ENCODE measurements around the gene GIPC3. TPM values are rescaled to one million over a fixed set of nuclear protein-coding genes. Genes with fewer than 3 reads are reported as not detected.

GIPC3 gene
- polyA plus RNA-seq, 2 of the 4 experiments (the other 2 are of a cell fraction) = 0.05 to 0.12 TPM

GRCh38 chr19:3536429-3537100 lies 48.7 kb upstream of the GIPC3 start:
- Histone ChIP-seq H3K4me3 (no peak overlapping the region), H3K9me3 (no peaks in the 10 kb centered on the region), H3K4me2 (no peak overlapping the region), H3K27ac (no peak overlapping the region), H3K4me1 (no peaks in the 10 kb centered on the region)
- FAIRE-seq (no peak), ATAC-seq (peak; percentile 4 to 5; a peak in 3 of 6 replicates), DNase-seq (ENCODE audit: low read depth in 1 of 2, low spot score in 1 of 2) (no peak)
- no peak for TF ChIP-seq ZSCAN20 (CRISPR knock-in tag; IDR thresholded peaks at IDR 0.05)
- no peak for TF ChIP-seq EHMT2 (IDR thresholded peaks at IDR 0.05; ENCODE audit: low read depth)
- no peak for TF ChIP-seq NFE2L2 (conservative IDR thresholded peaks at IDR 0.05; ENCODE audit: low read length)
- no peak for TF ChIP-seq EP300 (IDR thresholded peaks at IDR 0.05)
- no peak for TF ChIP-seq KDM5A (IDR thresholded peaks at IDR 0.05)
- no peak for TF ChIP-seq REST (IDR thresholded peaks at IDR 0.05)
- no peak for TF ChIP-seq SREBF2 (IDR thresholded peaks at IDR 0.05)
- no peak for TF ChIP-seq MAZ (IDR thresholded peaks at IDR 0.05; ENCODE audit: borderline replicate concordance, low read depth, low read length)
- TF ChIP-seq POLR2AphosphoS2 (conservative IDR thresholded peaks at IDR 0.05; ENCODE audit: low read length) = no peak
- TF ChIP-seq SMC3 (IDR thresholded peaks at IDR 0.05) = no peak
- no peak for TF ChIP-seq RAD21 (conservative IDR thresholded peaks at IDR 0.05 in 1 of 2, IDR thresholded peaks at IDR 0.05 in 1 of 2)
- no peak for TF ChIP-seq GATA3 (IDR thresholded peaks at IDR 0.05; ENCODE audit: borderline replicate concordance)
- no peak for TF ChIP-seq ATOH8 (CRISPR knock-in tag; IDR thresholded peaks at IDR 0.05; ENCODE audit: low read depth)
- TF ChIP-seq CBX2 (IDR thresholded peaks at IDR 0.05; ENCODE audit: borderline replicate concordance, low read depth) = no peak
- WGBS (ENCODE audit: missing lambda C conversion rate) = 79% methylated on average over 8 of the region's 27 CpGs
- ChIA-PET CTCF (interaction anchor here (1.6 kb wide), 1 partner anchor 18 kb away, joined by 4 read pairs; no protein-coding TSS in a partner anchor), POLR2A (no interaction called here)

- ChIA-PET CTCF (interaction anchor here (1.6 kb wide), 1 partner anchor 19 kb away, joined by 4 read pairs; no protein-coding TSS in a partner anchor), POLR2A (no interaction called here)
- ATAC-seq (peak in 1 of 2 experiments; percentile 7; a peak in 3 of 6 replicates), DNase-seq (ENCODE audit: low read depth in 1 of 2, low spot score in 1 of 2) (no peak), FAIRE-seq (no peak)
- Histone ChIP-seq H3K9me3 (no peaks in the 10 kb centered on the region), H3K4me2 (no peak overlapping the region), H3K27ac (peak overlapping the region in 1 of 2 experiments; percentile 8; a peak in 1 of 6 replicates), H3K4me3 (no peak overlapping the region), H3K4me1 (no peaks in the 10 kb centered on the region)
- no peak for TF ChIP-seq CEBPB (IDR thresholded peaks at IDR 0.05)
- TF ChIP-seq SREBF2 (IDR thresholded peaks at IDR 0.05) = no peak
- TF ChIP-seq EHF (CRISPR knock-in tag; IDR thresholded peaks at IDR 0.05) = no peak
- TF ChIP-seq CBX2 (IDR thresholded peaks at IDR 0.05; ENCODE audit: borderline replicate concordance, low read depth) = no peak
- no peak for TF ChIP-seq PHF8 (IDR thresholded peaks at IDR 0.05; ENCODE audit: borderline replicate concordance, low read depth)
- WGBS (ENCODE audit: missing lambda C conversion rate) = 80% methylated on average over 5 of the region's 13 CpGs
Observed at GRCh38 chr19:3537101-3537437, 48.2 kb upstream of the GIPC3 start.
